COR-L47 (cell line): Measurements from ENCODE around the gene MGAT5B.
"Not testable (repeated sequence)": the region's sequence is repeated elsewhere in the genome, so short reads cannot be mapped to it uniquely, and the experiment has no call there.

Experiments
- DNase-seq: peaks from one replicate; lab custom pipeline; 2025; lab: John Stamatoyannopoulos, UW

MGAT5B gene

DNA sequence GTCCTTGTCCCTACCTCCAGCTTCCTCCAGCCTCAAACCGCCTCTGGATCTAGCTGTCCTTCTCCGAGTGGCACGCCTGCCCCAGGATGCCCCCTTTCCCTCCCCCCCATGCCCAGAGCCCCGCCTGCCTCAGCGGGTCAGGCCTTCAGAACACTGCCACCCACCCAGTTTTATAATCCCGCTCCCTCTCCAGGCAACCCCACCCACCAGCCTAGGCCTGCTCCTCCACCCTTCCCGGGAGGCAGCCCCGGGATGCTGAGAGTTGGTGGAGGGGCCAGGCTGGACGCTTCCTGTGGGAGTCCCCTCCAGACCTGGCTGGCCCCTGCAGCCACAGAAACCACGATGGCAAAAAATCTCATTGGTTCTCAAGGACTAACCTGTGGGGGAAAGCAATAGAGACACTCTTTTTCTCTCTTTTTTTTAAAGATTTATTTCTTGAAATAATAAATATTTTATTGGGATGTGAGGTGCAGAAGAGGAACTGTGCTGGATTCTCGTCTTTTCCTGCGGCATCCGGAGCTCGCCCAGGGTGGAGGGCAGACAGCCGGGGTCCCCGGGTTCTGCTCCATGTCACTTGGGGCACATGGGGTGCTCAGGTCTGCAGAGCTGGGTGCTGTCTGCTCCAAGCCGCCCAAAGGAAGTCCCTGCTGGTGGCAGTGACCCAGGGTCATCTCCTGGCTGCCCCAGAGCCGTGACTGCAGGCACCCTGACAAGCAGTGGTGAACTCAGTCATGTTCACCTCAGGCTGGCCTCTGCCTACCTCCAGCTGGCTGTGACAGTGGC lies 81.9 kb downstream of the MGAT5B start:
- DNase-seq, result no peak

DNA sequence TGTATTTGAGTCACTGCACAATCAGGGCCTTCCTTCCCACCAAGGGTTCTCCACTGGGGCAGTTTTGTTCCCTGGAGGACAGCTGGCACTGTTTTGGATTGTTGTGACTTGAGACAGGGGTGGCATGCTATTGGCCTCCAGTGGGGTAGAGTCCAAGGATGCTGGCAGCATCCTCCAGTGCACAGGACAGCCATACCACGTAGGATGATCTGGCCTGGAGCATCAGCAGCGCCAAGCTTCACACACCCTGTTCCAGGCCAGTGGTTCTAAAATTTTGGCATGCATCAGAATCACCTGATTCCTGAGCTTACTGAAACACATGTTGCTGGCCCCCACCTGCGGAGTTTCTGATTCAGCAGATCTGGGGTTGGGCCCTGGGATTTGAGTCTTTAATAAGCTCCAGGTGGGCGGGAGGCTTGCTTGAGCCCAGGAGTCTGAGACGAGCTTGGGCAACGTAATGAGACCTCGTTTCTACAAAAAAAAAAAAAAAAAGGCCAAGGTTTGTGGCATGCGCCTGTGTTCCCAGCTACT lies 83.2 kb downstream of the MGAT5B start:
- no peak for DNase-seq

DNA sequence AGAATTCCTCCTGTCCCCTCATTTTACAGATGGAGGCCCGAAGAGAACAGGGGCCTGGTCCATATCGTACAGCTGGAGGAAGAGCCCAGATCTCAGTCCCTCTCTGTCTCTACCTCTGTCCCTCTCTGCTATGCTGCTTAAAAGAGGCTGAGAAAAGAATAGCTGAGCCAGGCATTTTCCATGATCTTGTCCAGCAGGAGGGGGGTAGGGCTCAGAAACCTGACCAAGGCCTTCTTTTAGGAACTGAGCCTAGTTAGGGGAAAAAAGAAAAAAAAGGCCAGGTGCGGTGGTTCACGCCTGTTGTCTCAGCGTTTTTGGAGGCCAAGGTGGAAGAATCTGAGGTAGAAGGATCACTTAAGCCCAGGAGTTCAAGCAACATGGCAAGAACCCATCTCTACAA lies 84.2 kb downstream of the MGAT5B start:
- DNase-seq, result no peak

DNA sequence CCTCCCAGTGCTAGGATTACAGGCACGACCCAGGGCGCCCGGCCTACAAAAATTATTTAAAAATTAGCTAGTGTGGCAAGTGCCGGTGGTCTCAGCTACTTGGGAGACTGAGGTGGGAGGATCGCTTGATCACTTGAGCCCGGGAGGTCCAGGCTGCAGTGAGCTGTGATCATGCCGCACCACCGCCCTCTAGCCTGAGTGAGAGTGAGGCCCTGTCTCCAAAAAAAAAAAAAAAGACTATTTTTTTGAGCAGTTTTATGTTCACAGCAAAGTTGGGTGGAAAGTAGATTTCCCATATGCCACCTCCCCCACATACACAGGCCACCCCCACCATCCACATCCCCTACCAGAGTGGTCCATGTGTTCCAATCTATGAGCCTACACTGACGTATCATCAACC lies 84.9 kb downstream of the MGAT5B start:
- DNase-seq, result no peak

DNA sequence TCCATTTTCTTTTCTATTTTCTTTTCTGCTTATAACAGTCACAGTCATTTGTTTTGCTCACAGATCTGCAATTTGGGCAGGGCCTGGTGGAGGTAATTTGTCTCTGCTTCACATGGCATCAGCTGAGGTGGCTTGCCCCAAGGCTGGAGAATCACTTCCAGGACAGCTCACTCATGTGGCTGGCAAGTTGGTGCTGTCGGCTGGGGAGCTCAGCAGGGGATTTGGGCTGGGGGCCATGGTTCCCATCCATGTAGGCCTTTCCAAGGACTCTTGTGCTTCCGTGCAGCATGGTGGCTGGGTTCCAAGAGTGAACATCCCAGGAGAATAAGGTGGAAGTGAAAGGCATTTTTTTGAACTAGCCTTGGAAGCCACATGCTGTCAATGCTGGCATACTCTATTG lies 85.7 kb downstream of the MGAT5B start:
- no peak for DNase-seq

DNA sequence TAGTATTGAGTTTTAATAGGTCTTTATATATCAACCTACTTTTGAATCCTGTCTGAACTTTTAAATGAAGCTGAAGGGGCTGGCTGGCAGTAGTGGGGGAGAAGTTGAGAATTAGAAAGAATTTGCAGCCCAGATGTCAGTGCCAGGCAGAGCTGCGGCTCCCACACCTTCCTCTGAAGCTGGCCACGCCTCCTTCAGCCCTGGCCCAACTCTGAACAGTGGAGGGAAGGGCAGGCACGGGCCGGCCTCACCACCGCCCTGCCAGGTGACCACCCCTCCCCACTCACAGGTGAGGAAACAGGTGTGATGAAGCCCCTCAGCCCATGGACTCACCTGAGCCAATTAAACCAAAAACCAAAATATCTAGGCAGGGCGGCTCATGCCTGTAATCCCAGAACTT lies 87.0 kb downstream of the MGAT5B start:
- no peak for DNase-seq

DNA sequence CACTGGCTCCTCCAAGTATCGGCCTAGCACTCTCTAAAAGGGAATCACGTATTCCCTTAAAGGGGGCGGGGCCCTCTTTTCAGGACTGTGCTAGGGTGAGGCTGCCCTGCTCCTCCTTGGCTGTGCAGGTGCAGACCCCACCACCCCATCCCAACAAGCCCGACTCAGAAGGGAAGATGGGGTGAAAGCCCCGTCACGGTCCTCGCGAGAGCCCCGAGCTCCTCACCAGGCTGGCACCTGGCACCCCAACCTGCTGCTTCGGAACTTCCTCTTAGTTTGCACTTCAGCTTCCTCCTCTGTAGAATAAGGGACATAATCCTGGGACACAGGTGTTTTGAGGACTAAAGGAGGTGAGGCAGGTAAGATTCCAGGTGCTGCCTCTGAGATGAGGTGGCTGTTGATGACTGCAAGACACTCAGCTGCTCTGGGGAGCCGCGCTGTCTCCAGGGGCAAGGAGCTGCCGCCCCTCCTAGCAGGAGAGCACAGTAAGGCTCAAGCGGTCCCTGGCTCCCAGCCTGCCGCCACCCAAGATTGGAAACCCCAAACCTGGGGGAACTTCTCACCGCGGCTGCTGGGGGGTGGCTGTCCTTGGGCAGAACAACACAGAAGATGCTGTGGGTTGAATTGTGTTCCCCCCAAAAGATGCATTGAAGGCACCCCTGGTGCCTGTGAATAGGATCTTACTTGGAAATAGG lies 88.8 kb downstream of the MGAT5B start:
- no peak for DNase-seq

DNA sequence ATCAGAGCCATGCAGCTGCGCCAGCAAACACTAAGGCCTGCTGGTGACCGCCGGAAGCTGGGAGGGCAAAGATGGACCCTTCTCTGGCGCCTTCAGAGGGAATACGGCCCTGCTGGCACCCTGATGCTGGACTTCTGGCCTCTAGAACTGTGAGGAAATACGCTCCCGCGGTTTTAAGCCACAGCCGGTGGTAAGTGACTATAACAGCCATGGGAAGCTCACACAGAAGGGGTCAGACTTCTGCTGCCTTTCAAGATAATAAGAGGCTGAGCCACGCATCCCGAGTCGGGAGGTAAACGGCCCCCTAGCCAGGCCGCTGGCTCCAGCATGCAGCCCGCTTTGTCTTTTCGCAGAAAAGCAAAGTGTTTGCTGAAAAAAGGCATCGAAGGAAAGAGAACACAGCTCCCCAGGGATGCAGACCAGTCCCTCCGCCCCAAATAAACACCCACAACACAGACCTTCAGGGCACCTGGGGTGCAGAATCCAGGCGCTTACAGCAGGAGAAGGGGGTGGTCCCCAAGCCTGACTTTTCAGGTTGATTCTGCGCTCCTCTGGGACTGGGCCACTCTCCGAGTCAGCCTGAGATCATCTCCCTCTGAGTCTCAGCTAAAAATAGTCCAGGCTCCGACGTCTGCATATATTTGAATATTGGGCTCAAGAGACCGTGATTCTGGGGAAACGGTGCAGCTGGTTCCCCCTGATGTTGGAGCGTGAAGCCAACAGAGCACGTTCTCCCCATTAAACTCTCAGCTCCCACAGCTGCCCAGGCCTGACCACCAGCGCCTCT lies 89.7 kb downstream of the MGAT5B start:
- no peak for DNase-seq

DNA sequence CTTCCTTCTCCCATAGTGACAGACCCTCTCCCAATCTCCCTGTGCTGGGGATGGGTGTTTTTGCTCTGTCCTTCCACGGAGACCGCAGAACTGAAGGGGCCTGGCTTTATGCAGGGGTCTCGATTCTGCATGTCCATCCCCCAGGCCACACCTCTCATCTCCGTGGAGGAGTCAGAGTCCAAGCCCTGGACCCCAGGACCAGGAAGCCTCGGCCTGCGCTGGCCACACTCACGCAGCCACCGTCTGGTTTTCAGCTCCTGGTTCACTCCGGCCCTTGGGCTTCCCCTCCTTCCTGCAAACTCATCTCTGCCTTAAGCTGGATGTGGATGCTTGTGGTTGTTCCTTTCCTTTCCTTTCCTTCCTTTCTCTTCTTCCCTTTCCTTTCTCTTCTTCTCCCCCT lies 90.8 kb downstream of the MGAT5B start:
- DNase-seq, result no peak

DNA sequence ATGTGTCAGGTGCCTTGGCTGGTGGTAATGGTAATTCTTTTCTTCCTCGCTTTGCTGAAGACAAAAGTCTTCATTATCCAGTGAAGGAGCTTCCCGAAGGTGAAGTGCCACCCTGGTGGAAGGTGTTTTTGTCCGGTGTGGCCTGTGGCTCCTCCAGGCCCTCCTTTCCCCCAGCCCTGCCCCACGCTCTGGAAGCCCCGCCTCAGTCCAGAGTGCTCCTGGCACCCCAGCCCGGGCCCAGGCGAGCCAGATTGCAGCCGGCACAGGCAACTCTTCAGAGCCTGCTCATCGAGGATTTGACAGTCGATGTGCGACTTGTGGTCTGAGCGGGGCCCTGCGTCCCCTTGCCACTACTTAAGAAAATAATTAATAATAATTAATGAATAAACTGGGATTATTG lies 93.7 kb downstream of the MGAT5B start:
- DNase-seq, result no peak

DNA sequence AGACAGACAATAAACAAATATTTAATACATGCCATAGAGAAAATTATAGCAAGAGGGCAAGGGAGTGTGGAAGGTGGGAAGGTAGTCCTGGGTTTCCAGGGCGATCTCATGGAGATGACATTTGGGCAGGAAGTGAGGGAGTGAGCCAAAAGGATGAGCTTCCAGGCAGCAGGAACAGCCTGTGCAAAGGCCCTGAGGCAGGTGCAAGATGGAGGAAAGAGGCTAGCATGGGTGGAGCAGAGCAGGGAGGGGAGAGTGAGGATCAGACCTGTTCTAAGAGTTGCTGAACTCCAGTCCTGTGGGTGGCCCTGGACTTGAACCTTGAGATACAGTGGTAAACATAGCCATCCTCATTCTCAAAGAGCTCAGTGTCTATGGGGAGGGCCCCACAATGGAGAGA lies 94.7 kb downstream of the MGAT5B start:
- DNase-seq, result no peak

DNA sequence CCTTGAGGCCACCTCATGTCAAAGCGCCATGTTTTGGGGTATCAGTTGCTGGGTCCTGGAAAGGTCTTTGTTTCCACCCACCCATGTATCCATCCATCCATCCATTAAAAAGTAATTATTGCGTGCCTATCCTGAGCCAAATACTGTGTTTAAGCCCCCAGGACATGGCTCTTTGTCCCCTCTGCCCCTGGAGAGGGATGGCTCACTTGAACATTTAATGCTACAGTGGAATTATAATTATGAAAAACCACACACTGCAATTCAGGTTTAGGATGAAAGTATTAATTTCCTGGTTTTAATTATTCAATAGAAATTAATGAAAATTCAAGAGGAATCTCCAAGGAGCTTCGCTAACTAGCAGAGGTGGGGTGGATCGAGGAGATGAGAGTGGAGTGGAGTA lies 97.8 kb downstream of the MGAT5B start:
- no peak for DNase-seq

DNA sequence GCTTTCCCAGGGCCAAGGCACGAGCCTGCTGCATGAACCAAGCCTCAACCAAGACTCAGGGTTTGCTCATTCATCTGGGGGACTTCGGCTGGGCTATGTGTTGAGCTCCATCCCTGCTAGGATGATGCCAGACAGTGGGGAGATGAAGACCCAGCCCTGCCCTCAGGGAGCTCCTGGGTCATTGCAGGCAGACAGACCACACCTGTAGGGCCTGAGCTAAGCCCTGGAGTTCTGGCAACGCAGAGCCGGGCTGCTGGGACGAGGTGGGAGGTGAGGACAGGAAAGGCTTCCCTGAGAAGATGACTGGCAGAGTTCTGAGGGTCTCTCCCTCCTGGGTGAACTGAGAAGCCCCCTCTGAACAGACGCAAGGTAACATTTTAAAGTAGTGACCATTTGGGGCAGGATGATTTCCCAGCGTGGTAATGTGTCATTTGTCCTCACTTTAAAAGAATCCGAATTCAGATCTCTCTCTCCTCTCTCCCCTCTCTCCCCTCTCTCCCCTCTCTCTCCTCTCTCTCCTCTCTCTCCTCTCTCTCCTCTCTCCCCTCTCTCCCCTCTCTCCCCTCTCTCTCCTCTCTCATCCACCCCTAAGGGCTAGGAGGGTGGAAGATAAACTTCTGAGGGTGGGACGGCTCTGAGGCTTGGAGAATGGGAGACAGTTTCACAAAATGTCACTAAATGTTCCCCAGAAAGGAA lies 98.4 kb downstream of the MGAT5B start:
- DNase-seq, result no peak

DNA sequence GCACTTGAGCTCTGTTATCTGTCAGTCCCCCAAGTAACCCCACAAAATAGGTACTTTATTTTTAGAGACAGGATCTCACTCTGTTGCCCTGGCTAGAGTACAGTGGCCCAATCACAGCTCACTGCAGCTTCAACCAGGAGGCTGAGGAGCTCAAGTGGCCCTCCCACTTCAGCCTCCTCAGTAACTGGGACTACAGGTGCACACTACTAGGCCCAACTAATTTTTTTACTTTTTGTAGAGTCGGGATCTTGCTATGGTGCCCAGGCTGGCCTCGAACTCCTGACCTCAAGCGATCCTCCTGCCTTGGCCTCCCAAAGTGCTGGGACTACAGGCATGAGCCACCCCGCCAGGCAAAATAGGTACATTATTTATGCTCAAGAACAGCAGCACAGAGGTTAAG lies 99.6 kb downstream of the MGAT5B start:
- DNase-seq, result no peak

DNA sequence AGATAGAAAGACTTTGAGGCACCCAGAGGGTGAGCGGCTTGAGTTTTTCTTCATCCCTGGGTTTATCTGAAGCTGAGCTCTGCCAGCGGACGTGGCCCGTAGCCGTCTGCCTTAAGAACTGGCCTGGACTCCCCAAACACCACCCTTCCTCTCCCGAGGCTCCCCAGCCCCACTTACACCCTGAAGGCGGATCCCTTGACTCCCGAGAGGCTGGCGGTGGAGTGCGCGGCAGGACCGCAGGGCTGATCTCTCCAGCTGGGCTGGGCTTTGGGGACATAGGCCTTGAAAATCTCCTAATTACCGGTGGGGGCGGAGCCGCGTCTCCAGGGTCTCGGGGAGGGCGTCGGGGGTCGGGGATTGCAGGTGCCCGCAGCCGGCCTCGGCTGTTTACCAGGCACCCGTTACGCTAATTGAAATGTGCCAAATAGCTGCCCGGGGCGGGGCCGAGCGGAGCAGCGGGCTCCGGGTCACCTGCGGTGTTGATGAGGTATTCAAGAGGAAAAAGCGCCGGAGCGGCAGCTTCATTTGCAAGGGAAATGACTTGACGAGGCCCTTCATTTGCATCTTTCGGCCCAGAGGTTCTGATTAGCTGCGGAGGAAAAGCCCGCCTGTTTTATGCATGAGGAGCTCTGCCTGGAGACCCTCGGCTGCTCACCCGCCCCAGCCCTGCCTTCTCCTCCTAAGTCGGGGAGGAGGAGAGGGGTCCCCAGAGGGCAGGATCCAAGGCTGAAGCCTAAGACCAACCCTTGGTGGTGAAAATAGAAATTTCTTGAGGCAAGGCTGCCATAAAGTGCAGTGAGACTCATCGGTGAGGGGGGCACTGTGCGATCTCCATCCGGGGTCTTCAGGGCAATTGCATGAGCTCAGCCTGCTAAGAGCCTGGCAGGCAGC lies 100.7 kb downstream of the MGAT5B start:
- peak; percentile 95 for DNase-seq

DNA sequence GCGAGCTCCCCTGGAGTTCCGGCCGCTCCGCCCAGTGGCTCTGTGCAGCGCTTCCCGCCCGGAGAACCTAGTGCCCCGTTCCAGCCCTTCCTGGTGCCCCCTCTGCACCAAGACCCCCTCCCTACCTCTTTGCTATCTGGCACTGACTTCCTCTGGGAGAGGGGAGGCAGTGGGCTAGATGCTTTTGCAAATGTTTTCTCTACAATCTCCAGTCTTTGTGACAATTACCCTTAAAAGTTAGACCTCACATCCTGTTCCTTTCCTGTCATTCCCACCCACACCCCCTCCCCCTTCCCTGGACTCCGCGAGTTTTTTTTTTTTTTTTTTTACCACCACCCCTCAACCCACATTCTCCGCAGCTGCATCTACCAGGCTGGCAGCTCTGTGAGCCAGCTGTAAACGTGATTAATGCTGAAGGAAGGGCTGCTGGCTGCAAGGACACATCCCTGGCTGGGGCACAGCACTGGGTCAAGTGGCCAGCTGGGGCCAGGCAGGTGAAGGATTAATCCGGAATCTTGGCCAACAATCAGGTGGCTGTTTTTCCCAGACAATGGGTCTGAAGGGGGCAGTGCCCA lies 101.5 kb downstream of the MGAT5B start:
- DNase-seq, result peak; percentile 17

DNA sequence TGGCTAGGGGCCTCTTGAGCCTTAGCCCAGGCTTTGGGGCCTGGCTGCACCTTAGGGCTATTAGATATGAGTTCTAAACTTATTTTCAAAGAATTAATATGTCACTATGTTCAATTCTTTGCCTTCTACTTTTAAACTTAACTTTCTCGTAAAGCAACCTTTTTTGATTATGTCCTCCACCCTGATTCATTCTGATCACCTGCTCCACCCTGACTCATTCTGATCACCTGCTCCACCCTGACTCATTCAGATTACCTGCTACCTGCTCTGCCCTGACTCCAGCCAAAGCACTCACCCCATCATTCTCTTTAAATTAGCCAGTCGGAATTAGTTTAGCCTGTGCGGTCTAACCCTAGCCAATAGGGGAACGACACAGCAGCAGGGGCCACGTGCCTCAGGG lies 102.0 kb downstream of the MGAT5B start:
- DNase-seq, result not testable (repeated sequence)

DNA sequence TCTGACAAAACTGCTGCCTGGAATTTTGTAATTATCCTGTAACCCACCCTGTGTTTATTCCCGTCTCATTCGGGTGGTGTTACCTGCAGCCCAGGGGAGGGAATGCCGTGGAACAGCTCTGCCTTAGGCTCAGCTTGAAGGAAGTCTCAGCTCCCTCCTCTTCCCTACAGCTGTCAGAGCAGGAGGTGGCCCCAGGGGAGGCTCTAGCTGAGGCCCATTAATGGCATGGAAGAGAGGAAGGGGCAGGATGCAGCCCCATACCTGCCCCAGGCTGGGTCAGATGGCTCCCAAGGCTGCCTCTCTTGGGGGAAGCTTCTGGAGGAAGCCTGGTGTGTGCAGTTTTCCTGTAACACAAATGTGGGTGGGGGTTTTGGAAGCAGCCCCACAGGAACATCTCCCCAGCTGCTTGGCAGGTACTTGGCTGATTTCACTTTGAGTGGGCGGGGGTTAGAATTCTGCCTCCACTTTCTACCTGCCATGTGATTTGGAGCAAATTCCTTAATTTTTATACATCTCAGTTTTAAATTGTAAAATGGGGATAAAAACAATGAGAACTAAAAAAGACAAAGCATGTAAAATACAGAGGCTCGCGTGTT lies 103.9 kb downstream of the MGAT5B start:
- DNase-seq, result no peak

DNA sequence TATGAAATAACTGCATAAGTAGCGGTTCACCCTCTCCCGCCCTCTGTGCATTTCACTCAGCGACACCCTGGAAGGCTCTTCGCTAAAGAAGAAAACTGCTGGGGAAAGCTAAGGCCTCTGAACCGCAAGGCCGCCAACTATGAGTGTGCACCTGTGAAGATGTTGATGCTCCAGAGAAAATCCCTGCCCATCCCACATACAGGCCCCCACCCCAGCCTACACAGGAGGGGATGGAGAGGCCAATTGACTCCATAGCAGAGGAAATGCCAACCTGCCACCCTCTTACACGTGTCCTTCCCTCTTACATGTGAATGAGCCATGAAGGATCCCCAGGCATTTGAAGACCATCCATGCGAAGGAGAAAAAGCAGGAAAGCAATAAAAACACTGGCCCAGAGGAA lies 104.8 kb downstream of the MGAT5B start:
- no peak for DNase-seq

DNA sequence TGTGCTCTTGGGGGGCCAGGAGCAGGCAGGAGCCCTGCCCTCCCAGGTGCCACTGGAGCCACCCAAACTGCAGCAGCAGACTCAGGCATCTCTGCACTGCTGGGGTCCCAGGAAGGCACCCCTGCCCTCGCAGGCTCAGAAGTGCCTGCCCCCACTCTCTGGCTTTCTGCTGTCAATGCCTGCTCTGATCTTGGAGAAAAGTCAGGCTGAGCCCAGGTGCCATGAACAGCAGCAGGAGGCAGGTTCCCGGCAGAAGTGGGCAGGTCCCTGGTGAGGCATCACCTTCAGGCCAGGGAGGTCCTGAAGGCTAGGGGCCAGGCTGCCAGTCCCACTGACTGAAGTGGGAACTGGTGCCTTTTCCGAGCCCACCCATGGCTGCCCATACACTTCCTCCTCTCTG lies 106.5 kb downstream of the MGAT5B start:
- DNase-seq, result no peak
